Measurements from ENCODE around the gene ERC2.

Gene ERC2

DNA sequence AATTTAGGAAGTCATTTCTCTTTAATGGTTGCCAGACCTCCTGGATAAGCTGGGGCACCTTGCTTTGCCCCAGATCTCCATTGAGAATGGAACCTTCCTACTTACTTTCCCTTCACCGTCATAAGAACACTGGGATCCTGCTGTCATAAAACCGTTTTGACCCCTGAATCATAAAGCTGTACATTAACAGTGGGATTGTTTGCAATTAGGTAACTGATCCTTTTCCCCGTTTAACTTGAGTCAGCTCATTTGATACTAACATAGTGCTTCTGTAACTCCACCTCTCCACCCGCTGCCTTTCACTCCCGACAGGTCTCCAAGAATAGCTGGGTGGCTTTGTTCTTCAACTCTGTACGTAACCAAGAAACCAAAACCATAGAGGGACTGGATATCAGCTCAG is 673.0 kb downstream of the ERC2 start:
- no peak overlapping the region for H3K4me2 ChIP-seq (ENCODE audit: low read length)
- H3K27me3 ChIP-seq (ENCODE audit: insufficient read depth, low read length), result no peaks in the 10 kb centered on the region
- no peaks in the 10 kb centered on the region for H3F3A ChIP-seq (ENCODE audit: insufficient read depth, low read length)
- H4K20me1 ChIP-seq (ENCODE audit: insufficient read depth, low read length), result no peaks in the 10 kb centered on the region
- no peak overlapping the region for H3K9ac ChIP-seq (ENCODE audit: low read length)
- H3K9me3 ChIP-seq (ENCODE audit: low read length), result no peaks in the 10 kb centered on the region
- H3K4me1 ChIP-seq (ENCODE audit: insufficient read depth, low read length, severe bottlenecking), result no peaks in the 10 kb centered on the region
- H3K4me3 ChIP-seq (ENCODE audit: low read depth, low read length, poor library complexity, severe bottlenecking), result no peak overlapping the region
- H3K9me2 ChIP-seq (ENCODE audit: low read depth, low read length), result no peaks in the 10 kb centered on the region
- TF ChIP-seq, protein P1, sequence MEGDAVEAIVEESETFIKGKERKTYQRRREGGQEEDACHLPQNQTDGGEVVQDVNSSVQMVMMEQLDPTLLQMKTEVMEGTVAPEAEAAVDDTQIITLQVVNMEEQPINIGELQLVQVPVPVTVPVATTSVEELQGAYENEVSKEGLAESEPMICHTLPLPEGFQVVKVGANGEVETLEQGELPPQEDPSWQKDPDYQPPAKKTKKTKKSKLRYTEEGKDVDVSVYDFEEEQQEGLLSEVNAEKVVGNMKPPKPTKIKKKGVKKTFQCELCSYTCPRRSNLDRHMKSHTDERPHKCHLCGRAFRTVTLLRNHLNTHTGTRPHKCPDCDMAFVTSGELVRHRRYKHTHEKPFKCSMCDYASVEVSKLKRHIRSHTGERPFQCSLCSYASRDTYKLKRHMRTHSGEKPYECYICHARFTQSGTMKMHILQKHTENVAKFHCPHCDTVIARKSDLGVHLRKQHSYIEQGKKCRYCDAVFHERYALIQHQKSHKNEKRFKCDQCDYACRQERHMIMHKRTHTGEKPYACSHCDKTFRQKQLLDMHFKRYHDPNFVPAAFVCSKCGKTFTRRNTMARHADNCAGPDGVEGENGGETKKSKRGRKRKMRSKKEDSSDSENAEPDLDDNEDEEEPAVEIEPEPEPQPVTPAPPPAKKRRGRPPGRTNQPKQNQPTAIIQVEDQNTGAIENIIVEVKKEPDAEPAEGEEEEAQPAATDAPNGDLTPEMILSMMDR (IDR thresholded peaks at IDR 0.05; ENCODE audit: low read length), result no peak
- TF ChIP-seq EZH2 (IDR thresholded peaks at IDR 0.05; ENCODE audit: borderline replicate concordance, low read length), result no peak
- H2AFZ ChIP-seq (ENCODE audit: low read length), result no peak overlapping the region
- no peaks in the 10 kb centered on the region for H3K79me2 ChIP-seq (ENCODE audit: insufficient read depth, low read length)
- H3K27ac ChIP-seq (ENCODE audit: low read depth, low read length, poor library complexity, severe bottlenecking), result no peak overlapping the region
- no peaks in the 10 kb centered on the region for H3K36me3 ChIP-seq (ENCODE audit: insufficient read depth, low read length)

DNA sequence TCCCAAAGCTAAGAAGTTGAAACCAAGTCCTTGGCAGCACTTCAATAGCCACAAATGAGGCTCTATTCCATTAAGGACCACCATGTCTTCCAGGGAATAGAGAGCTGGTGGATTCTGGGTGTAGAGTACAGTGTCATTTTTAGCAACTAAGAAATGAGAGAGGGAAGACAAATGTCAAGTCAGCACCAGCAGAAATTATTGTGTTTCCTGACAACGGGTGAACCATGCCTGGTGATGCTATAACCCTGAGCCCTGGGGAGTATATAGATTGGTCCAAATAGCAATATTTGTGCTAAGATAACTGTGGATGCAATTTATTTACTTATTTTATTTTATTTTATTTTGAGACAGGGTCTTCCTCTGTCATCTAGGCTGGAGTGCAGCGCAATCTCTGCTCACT is 675.5 kb downstream of the ERC2 start:
- H3K36me3 ChIP-seq (ENCODE audit: insufficient read depth, low read length), result no peaks in the 10 kb centered on the region
- no peaks in the 10 kb centered on the region for H3F3A ChIP-seq (ENCODE audit: insufficient read depth, low read length)
- no peak overlapping the region for H2AFZ ChIP-seq (ENCODE audit: low read length)
- no peaks in the 10 kb centered on the region for H3K4me1 ChIP-seq (ENCODE audit: insufficient read depth, low read length, severe bottlenecking)
- H3K9ac ChIP-seq (ENCODE audit: low read length), result no peak overlapping the region
- no peak overlapping the region for H3K27ac ChIP-seq (ENCODE audit: low read depth, low read length, poor library complexity, severe bottlenecking)
- no peaks in the 10 kb centered on the region for H3K79me2 ChIP-seq (ENCODE audit: insufficient read depth, low read length)
- TF ChIP-seq, protein P1 (IDR thresholded peaks at IDR 0.05; ENCODE audit: low read length), result no peak
- no peak for TF ChIP-seq EZH2 (IDR thresholded peaks at IDR 0.05; ENCODE audit: borderline replicate concordance, low read length)
- H3K9me2 ChIP-seq (ENCODE audit: low read depth, low read length), result no peaks in the 10 kb centered on the region
- H4K20me1 ChIP-seq (ENCODE audit: insufficient read depth, low read length), result no peaks in the 10 kb centered on the region
- H3K4me3 ChIP-seq (ENCODE audit: low read depth, low read length, poor library complexity, severe bottlenecking), result no peak overlapping the region
- H3K27me3 ChIP-seq (ENCODE audit: insufficient read depth, low read length), result no peaks in the 10 kb centered on the region
- no peak overlapping the region for H3K4me2 ChIP-seq (ENCODE audit: low read length)
- H3K9me3 ChIP-seq (ENCODE audit: low read length), result no peaks in the 10 kb centered on the region

DNA sequence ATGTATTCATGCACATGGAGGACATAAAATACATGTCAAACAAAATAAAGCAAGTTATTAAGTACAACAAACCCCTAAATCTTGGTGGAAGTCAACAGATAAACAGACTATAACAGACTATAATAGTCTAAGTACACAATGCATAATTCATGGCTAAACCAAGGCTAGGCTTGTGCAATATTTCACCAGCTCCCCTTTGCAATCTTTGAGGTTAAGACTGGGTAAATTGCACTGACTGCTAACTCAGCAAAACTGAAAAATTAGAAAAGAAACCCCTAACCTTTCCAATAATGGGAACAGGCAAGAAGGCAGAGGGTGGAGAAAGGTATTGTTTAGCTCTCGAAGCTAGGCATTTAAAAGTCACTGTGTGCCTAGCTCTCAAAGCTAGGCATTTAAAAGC is 676.3 kb downstream of the ERC2 start:
- Histone ChIP-seq H3K36me3 (ENCODE audit: insufficient read depth, low read length) (no peaks in the 10 kb centered on the region), H3K4me3 (ENCODE audit: low read depth, low read length, poor library complexity, severe bottlenecking) (no peak overlapping the region), H4K20me1 (ENCODE audit: insufficient read depth, low read length) (no peaks in the 10 kb centered on the region), H3K27ac (ENCODE audit: low read depth, low read length, poor library complexity, severe bottlenecking) (no peak overlapping the region), H3K9me2 (ENCODE audit: low read depth, low read length) (no peaks in the 10 kb centered on the region), H3K9ac (ENCODE audit: low read length) (no peak overlapping the region), H3K27me3 (ENCODE audit: insufficient read depth, low read length) (no peaks in the 10 kb centered on the region), H3F3A (ENCODE audit: insufficient read depth, low read length) (no peaks in the 10 kb centered on the region), H3K79me2 (ENCODE audit: insufficient read depth, low read length) (no peaks in the 10 kb centered on the region), H3K9me3 (ENCODE audit: low read length) (no peaks in the 10 kb centered on the region), H3K4me1 (ENCODE audit: insufficient read depth, low read length, severe bottlenecking) (no peaks in the 10 kb centered on the region), H2AFZ (ENCODE audit: low read length) (no peak overlapping the region), H3K4me2 (ENCODE audit: low read length) (no peak overlapping the region)
- TF ChIP-seq, protein P1 (IDR thresholded peaks at IDR 0.05; ENCODE audit: low read length), result no peak
- no peak for TF ChIP-seq EZH2 (IDR thresholded peaks at IDR 0.05; ENCODE audit: borderline replicate concordance, low read length)
